ENCODE results near the gene AAMDC.

- TF ChIP-seq CTCF (IDR thresholded peaks at IDR 0.05; ENCODE audit: insufficient read depth, low read length, poor library complexity, severe bottlenecking) (no peak), EZH2phosphoT487 (conservative IDR thresholded peaks at IDR 0.05; ENCODE audit: low read length) (no peak)
These were observed 21.6 kb upstream of the AAMDC start for GRCh38 chr11:77799338-77799737.
